HL-60 (cell line): ENCODE data around the gene NACC2.

Experiments used
- DNase-seq, 2 experiments: peaks; one replicate each; pipeline ENCODE4 v3.0.0-alpha.2; 2010 to 2020; ENCODE audit warnings: low read depth in 1 of 2, low spot score in 1 of 2
- H3K27ac ChIP-seq: fragments of 250-450 bp; sonication (Bioruptor Pico); replicated peaks from 2 replicates; pipeline ENCODE4 v1.5.1; 2020; ENCODE audit warnings: mild to moderate bottlenecking, moderate library complexity
- H3K27me3 ChIP-seq: fragments of 250-450 bp; sonication (Bioruptor Pico); 2 replicates; pipeline ENCODE4 v1.5.1; 2021; ENCODE audit warnings: mild to moderate bottlenecking, moderate library complexity; ENCODE audit not compliant: insufficient read depth, poor library complexity, severe bottlenecking
- H3K4me3 ChIP-seq: replicated peaks from 2 replicates; pipeline ENCODE4 v1.5.1; 2011; ENCODE audit warnings: mild to moderate bottlenecking, control low read depth, low read length; ENCODE audit not compliant: insufficient read depth
- GABPA ChIP-seq: IDR thresholded peaks from 2 replicates; pipeline ENCODE4 v1.6.1; 2012; ENCODE audit warnings: low read depth
- POLR2AphosphoS5 ChIP-seq: IDR thresholded peaks from 2 replicates; pipeline ENCODE4 v1.6.1; 2012; ENCODE audit warnings: low read depth
- SPI1 ChIP-seq: IDR thresholded peaks from 2 replicates; pipeline ENCODE4 v1.6.1; 2012; ENCODE audit warnings: low read depth, mild to moderate bottlenecking, borderline replicate concordance
- TF ChIP-seq, protein P1 (sequence below): IDR thresholded peaks from one replicate; pipeline ENCODE4 v1.5.1; 2011; ENCODE audit warnings: low read length, control low read depth, inconsistent platforms; ENCODE audit not compliant: insufficient read depth
- TF ChIP-seq, protein P2 (sequence below): IDR thresholded peaks from 2 replicates; pipeline ENCODE4 v1.6.1; 2012; ENCODE audit warnings: low read depth; ENCODE audit not compliant: insufficient replicate concordance

The NACC2 gene

DNA sequence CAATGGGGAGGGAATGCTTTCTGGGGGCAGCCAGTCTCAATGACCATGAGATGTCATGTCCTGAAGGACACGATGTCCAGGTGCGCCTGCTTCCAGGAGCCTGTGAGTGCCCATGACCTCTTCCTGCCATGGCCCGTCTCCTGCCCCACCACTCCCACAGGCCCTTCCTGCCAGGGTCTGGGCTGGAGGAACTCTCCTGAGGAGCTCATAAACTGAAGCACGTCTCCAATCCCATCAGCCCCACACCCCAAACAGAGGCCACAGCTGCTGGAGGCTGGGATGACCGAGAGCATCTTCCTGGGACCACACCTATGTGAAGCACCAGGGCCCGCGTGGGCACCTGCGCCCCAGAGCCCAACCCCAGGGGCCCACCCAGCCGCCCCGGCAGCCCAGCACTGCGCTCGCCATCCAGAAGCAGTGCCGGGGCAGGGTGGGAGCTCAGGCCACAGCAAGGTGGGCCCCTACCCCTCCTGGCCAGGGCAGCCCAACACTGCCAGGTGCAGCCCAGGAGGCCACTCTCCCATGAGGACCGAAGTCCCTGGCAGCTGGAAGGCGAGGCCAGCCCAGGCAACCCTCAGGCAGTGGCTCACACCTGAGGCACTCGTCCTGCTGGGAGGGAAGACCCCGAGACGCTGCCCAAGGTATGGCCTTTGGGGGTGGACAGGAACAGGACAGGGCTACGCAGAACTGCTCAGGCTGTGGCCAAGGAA lies 80.0 kb downstream of the NACC2 start:
- DNase-seq: no peak
- TF ChIP-seq SPI1 (no peak), POLR2AphosphoS5 (no peak), GABPA (no peak)
- TF ChIP-seq, protein P1, sequence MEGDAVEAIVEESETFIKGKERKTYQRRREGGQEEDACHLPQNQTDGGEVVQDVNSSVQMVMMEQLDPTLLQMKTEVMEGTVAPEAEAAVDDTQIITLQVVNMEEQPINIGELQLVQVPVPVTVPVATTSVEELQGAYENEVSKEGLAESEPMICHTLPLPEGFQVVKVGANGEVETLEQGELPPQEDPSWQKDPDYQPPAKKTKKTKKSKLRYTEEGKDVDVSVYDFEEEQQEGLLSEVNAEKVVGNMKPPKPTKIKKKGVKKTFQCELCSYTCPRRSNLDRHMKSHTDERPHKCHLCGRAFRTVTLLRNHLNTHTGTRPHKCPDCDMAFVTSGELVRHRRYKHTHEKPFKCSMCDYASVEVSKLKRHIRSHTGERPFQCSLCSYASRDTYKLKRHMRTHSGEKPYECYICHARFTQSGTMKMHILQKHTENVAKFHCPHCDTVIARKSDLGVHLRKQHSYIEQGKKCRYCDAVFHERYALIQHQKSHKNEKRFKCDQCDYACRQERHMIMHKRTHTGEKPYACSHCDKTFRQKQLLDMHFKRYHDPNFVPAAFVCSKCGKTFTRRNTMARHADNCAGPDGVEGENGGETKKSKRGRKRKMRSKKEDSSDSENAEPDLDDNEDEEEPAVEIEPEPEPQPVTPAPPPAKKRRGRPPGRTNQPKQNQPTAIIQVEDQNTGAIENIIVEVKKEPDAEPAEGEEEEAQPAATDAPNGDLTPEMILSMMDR: no peak
- TF ChIP-seq, protein P2, sequence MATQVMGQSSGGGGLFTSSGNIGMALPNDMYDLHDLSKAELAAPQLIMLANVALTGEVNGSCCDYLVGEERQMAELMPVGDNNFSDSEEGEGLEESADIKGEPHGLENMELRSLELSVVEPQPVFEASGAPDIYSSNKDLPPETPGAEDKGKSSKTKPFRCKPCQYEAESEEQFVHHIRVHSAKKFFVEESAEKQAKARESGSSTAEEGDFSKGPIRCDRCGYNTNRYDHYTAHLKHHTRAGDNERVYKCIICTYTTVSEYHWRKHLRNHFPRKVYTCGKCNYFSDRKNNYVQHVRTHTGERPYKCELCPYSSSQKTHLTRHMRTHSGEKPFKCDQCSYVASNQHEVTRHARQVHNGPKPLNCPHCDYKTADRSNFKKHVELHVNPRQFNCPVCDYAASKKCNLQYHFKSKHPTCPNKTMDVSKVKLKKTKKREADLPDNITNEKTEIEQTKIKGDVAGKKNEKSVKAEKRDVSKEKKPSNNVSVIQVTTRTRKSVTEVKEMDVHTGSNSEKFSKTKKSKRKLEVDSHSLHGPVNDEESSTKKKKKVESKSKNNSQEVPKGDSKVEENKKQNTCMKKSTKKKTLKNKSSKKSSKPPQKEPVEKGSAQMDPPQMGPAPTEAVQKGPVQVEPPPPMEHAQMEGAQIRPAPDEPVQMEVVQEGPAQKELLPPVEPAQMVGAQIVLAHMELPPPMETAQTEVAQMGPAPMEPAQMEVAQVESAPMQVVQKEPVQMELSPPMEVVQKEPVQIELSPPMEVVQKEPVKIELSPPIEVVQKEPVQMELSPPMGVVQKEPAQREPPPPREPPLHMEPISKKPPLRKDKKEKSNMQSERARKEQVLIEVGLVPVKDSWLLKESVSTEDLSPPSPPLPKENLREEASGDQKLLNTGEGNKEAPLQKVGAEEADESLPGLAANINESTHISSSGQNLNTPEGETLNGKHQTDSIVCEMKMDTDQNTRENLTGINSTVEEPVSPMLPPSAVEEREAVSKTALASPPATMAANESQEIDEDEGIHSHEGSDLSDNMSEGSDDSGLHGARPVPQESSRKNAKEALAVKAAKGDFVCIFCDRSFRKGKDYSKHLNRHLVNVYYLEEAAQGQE: no peak

DNA sequence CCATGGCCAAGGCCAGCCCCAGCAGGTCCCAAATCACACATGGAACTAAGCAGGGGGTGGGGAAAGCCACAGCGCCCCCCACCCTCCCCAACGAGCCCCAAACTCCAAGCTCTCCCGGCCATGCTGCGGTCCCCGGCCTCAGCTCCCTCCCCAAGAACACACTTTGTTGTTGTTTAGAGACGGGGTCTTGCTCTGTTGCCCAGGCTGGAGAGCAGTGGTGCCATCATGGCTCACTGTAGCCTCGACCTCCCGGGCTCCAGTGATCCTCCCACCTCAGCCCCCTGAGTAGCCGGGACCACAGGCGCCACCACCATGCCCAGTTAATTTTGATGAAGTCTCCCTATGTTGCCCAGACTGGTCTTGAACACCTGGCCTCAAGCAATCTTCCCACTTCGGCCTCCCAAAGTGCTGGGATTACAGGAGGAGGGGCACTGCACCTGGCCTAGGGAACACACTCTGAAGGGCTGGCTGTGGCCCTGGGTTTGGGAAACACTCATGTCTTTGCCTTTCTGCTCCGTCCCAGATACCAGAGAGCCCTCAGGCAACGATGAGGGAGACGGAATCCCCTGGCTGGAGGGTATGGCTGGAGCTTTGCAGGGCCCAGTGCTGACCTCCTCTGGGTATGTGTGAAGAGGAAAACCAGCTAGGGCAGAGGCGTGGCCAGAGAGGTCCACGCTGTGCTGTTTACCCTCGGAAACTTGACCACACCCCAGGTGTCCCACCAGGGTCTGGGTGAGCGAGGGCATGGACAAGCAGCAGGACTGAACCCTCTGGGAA lies 80.8 kb downstream of the NACC2 start:
- no peak for DNase-seq
- Histone ChIP-seq H3K4me3 (no peak overlapping the region), H3K27ac (no peak overlapping the region), H3K27me3 (no peaks in the 10 kb centered on the region)
- TF ChIP-seq, protein P1: no peak
- no peak for TF ChIP-seq SPI1
- no peak for TF ChIP-seq POLR2AphosphoS5
- TF ChIP-seq, protein P2: no peak
- no peak for TF ChIP-seq GABPA

More for the DNA sequence above, 80.0 kb downstream of the NACC2 start:
- Histone ChIP-seq H3K27me3 (no peaks in the 10 kb centered on the region), H3K27ac (no peak overlapping the region), H3K4me3 (no peak overlapping the region)

DNA sequence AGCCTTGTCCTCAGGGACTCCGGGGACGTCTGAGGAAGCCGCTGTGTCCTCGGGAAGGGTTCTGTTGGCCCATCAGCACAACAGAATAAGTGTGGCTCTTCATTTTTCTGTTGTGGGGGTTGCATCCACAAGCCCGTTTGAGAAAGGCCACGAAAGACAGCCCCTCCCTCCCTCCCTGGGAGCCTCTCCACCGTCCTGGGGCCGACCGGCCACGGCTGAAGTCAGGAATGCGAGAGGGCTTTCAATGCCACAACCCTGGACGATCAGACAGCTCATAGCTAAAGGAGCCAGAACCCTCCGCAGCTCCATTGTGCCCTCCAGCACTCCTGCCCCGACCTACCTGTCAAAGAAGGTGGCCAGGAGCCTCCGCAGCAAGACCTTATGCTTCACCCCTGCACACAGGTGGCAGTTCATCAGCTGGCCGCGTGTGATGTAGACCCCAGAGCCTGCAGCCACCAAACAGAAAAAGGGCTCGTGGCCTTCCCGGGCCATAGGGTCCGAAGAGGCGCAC lies 81.5 kb downstream of the NACC2 start:
- Histone ChIP-seq H3K4me3 (no peak overlapping the region), H3K27ac (no peak overlapping the region), H3K27me3 (no peaks in the 10 kb centered on the region)
- TF ChIP-seq SPI1 (no peak), GABPA (no peak), POLR2AphosphoS5 (no peak)
- TF ChIP-seq, protein P1: no peak
- TF ChIP-seq, protein P2: no peak
- DNase-seq: no peak
